HG03575 (cell line): ENCODE measurements around the gene SRGAP3.
"Not testable (repeated sequence)": the region's sequence is repeated elsewhere in the genome, so short reads cannot be mapped to it uniquely, and the experiment has no call there.

Experiments used
- ATAC-seq: cut with Tn5 transposase; IDR thresholded peaks from one replicate; pipeline ENCODE4 v1.9.1; 2021; ENCODE audit not compliant: unreplicated experiment, insufficient number of reproducible peaks, low FRiP score; ENCODE audit errors: extremely low read depth

SRGAP3 gene

DNA sequence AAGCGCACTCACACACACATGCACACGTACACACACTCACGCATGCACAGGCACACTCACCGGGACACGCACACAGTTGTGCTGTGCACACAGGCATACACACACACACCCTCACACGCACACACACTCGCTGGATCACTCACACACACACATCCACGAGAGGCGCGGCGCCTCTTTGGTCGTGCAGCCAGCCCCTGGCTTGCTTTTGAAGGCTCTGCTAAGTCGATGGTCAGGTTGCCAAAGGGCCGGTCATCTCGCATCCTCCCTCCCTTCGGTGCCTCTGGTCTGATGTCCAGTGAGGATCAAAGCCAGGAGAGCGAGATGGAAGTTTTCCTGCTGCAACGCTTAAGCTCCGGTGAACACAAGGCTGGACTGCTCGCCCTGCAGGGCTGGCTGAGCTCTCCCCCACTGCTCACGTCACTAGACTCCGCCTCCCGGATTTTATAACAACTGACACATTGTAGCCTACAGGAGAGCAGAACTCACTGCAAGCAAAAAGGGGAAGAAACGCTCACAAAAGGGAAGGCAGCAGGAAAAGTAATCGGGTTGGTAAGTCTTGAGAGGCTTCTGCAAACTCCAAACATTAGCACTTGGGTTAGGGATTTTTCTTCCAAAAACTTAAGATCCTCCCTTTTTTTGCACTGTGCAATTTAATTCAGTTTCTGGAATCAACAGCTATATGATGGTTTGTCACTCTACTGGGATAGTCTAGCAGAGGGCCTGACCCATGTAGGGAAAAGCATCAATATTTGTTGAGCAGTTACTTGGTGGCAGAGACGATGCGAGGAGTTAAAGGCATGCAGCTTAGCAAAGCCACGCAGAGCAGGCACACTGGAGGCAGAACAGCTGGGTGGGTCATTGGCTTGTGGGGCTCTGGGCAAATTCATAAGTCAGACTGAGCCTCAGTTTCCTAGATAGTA, at the start of gene SRGAP3:
SRGAP3 (minus strand) TSS at position 374 of the 920 bp plus-strand sequence. CDS start 695 bp downstream, outside the sequence.
- ATAC-seq = peak; percentile 100

DNA sequence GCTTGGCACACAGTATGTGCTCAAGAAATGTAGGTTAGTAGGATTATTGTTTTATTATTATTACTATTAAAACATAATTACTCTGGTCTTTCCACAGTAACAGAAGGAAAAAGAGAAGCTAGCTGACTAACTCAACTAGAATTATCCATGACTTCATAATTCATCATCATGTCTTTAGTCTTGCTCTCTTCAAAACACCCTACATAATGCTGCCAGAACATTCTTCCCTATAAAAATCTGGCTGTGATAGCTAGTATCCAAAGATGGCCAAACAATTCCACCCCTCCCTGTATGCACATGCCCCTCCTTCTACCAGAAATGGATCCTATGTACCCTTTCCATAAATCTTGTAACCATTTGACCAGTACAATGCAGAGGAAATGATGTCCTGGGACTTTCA, 48.8 kb upstream of the SRGAP3 start:
- no peak for ATAC-seq

- no peak for ATAC-seq
These were observed 46.8 kb upstream of the SRGAP3 start for GRCh38 chr3:9296241-9296640.

- ATAC-seq = no peak
These were observed 45.6 kb upstream of the SRGAP3 start for GRCh38 chr3:9295007-9295406.

GRCh38 chr3:9293953-9294352, 44.5 kb upstream of the SRGAP3 start:
- not testable (repeated sequence) for ATAC-seq

- ATAC-seq = no peak
These were observed 43.6 kb upstream of the SRGAP3 start for GRCh38 chr3:9293076-9293475.

- ATAC-seq = no peak
These were observed 43.1 kb upstream of the SRGAP3 start for GRCh38 chr3:9292516-9292915.

DNA sequence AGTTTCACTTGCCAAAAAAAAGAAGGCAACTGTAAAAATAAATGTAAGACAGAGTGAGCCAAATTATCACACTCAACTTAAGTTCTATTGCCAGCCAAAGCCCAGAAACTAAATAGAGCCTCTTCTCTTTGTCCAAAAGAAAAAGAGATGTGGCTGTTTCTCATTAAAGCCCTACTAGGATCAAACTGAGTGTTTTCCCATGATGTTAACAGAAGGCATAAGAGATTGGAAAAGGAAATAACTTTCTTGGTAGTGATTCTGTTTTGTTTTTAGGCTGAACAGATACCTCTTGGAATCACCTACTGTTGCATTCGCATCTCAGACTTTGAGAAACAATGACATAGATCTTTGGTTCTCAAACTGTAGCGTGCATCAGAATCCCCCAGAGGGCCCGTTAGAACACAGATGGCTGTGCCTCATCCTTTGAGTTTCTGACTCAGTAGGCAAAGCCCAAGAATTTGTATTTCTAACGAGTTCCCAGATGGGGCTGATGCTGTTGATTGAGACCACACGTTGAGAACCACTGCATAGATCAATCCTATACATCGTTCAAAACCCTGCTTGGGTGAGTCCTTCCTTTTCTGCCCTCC, 42.5 kb upstream of the SRGAP3 start:
- no peak for ATAC-seq

- no peak for ATAC-seq
These were observed 41.1 kb upstream of the SRGAP3 start for GRCh38 chr3:9290566-9290965.

DNA sequence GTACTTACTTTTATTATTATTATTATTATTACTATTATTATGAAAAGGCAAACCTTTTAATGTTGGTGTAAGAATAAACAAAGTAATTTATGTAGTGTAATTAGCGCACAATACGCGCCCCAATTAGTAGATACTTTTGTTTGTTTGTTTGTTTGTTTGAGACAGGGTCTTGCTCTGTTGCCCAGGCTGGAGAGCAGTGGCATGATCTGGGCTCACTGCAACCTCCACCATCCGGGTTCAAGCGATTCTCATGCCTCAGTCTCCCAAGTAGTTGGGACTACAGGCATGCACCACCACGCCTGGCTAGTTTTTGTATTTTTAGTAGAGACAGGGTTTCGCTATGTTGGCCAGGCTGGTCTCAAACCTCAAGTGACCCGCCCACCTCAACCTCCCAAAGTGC, 32.1 kb upstream of the SRGAP3 start:
- not testable (repeated sequence) for ATAC-seq

DNA sequence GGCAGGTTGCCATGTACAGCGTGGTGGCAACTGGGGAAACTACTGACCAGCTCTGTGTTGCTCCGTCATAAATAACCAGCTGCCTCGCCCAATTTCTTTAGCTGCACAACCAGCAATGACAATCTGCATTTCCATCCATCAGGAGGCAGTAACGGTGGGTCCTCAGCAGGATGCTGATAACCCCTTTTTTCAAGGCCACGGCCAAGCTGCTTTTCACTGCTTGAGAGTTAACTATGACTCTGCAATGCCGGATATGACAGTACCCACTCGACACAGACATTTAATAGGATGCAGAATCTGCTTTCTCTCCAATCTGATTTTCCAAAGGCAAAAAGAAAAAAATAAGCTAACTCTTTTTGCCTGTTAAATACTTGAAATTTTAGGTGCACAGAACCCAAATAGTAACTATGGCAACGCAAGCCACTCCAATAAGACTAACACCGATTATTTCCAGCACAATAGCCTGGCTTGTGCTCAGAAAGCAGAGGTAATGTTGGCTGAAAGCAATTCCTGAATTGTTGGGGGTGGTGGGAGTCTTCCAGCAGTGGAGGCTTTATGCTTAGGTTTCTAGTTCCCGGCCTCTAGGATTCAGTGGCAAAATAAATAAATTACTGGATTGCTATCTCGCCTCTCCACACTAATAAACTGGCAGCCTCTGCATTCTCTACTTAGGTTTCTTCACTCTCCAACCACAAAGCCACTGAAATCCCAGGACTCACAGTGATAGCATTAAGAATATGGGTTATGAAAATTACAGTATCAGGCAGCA, 31.2 kb upstream of the SRGAP3 start:
- ATAC-seq = no peak

DNA sequence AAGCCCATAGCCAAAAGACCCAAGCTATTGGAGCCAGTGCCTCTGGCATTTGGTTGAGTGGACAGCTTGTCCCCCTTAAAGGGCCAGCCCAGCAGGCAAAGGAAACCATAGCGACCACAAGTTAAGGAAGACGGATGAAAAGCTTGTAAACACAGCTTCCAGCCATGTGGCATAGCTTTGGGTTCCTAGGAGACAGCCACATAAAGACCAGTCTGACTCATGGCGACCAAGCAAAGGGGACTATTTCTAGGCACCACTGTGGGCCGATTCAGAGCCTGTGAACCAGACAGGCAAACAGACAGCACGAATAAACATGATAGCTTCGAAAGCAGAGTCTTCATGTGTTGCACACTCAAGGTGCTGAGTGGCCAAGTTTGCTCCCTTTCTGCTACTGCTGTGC, 30.5 kb upstream of the SRGAP3 start:
- ATAC-seq = no peak

GRCh38 chr3:9278498-9278897, 29.1 kb upstream of the SRGAP3 start:
- no peak for ATAC-seq

DNA sequence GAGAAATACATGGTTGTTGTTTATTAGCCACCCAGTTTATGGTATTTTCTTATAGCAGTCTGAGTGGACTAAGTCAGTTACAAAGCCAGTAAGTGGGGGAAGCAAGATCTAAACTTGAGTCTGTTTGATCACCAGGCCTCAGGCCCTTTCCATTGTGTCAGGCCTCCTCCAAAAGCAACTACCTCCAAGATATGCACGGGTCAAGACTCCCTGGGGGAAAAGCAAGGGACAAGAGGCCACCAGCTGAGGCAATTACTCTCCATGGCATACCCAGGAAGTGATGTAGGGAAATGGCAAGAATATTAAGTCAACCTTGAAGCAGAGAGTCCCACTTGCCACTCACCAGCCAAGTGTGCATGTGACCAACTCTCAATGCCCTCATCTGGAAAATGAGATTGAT, 28.6 kb upstream of the SRGAP3 start:
- ATAC-seq = no peak

- ATAC-seq = no peak
These were observed 27.4 kb upstream of the SRGAP3 start for GRCh38 chr3:9276761-9277370.

- ATAC-seq = no peak
These were observed 22.5 kb upstream of the SRGAP3 start for GRCh38 chr3:9271903-9272302.

DNA sequence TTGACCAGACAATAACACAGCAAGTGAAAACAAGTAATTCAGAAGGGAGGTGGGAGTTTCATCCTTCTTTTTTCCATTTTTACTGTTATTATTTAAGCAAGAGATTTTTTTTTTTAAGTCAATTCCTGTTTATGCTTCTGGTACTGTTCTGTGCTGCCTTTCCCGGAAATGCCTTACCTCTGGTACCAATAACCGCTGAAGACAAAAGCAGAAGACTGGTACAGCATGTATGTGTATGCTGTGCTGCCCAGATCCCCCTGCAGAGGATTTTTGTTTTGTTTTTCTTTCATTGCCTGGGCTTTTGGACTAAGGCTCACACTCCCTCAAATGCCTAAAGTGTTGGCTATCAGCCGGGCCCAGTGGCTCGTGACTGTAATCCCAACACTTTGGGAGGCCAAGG, 21.3 kb upstream of the SRGAP3 start:
- ATAC-seq = no peak

DNA sequence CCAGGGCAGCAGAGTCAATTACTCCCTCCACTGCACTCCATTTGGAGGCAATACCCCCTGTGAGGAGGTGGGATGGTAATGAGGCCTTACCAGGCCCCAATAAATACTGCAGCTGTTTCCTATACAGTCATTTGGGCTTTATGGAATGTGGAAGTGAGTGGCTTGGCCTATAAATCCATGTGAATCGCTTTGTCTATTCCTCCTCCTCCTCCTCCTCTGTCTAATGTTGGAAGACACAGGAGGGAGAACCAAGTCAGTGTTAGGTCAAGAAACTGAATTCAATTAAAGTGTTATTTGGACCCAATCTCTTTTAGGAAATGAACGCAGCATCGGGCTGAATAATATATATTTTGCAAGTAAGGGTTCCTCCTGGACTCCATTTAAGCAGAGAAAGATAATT, 17.3 kb upstream of the SRGAP3 start:
- ATAC-seq = no peak

DNA sequence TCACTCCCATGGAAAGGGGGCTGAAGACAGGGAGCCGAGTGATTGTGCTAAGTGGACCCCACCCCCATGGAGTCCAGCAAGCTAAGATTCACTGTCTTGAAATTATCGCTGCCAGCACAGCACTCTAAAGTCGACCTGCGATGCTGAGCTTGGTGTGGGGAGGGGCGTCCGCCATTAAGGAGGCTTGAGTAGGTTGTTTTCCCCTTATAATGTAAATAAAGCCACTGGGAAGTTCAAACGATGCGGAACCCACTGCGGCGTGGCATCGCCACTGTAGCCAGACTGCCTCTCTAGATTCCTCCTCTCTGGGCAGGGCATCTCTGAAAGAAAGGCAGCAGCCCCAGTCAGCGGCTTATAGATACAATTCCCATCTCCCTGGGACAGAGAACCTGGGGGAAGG, 10.9 kb upstream of the SRGAP3 start:
- ATAC-seq = no peak
